Activated T-helper 2 cell treated with anti-CD3 and anti-CD28 coated beads, Interferon-gamma antibody, Interleukin-2, Interleukin-4, amounts not matched to agents 10 μg/mL and 5 μg/mL and 100 μg/mL, durations not matched to agents 14 hours and 24 hours and 36 hours (primary cell): ENCODE measurements around the gene IGLL5. TPM values are rescaled to one million over a fixed set of nuclear protein-coding genes. Genes with fewer than 3 reads are reported as not detected.

ENCODE experiments used
- DNase-seq: peaks from one replicate; pipeline ENCODE4 v3.0.0; 2021; ENCODE audit warnings: low spot score
- H3K27ac Mint-ChIP-seq: one replicate; pipeline ENCODE4 v1.8.0; 2021; ENCODE audit warnings: mixed read lengths
- H3K27me3 Mint-ChIP-seq: one replicate; pipeline ENCODE4 v1.8.0; 2021; ENCODE audit warnings: low read depth, mixed read lengths
- H3K36me3 Mint-ChIP-seq: one replicate; pipeline ENCODE4 v1.8.0; 2021; ENCODE audit warnings: low read depth, mixed read lengths
- H3K4me1 Mint-ChIP-seq: one replicate; pipeline ENCODE4 v1.8.0; 2021; ENCODE audit warnings: low read depth, mixed read lengths
- H3K4me3 Mint-ChIP-seq: one replicate; pipeline ENCODE4 v1.8.0; 2021; ENCODE audit warnings: low read depth, mild to moderate bottlenecking, moderate library complexity, mixed read lengths
- H3K9me3 Mint-ChIP-seq: one replicate; pipeline ENCODE4 v1.8.0; 2021; ENCODE audit warnings: mixed read lengths
- intact Hi-C: fragments of 100-400 bp; cut with micrococcal nuclease; formaldehyde crosslinking; loops from one replicate; pipeline ENCODE4 v1.15.1; 2023
- total RNA-seq: library from RNA; stranded (reverse); gene quantifications from 2 replicates; pipeline ENCODE4 v1.2.3, GENCODE V29; 2022

Gene IGLL5
- total RNA-seq, 1 donor from 2014 or later = not detected

DNA sequence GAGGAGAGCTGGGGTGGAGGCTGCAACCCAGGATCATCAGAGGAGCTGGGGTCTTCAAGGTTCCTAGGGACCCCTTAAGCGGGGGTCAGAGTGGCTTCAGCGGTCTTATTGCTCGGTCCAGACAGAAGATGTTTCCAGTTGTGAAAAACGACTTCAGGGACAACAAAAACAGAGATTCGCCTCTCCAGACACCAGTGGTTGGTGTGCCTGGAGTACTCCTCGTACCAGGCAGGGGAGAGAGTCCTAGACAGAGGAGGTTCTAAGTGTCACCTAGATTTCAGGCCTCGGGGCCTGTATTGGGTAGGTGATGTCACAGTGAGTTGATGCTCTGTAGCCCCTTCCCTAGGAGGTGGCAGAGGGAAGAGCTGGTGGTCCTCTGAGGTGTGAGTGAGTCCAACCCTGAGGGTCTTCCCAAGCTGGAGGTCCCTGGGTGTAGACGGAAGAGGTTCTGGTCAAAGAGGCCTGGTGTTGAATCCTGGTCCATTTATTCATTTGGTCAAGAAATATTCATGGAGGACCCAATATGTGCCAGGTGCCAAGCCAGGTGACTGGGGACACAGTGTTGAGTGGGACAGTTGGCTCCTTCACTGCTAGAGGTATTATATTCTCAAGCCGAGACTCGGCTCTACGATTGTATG, 4.4 kb upstream of the IGLL5 start:
- H3K27ac Mint-ChIP-seq = no peak overlapping the region
- no peak for DNase-seq
- peaks cover 15% of the 10 kb centered on the region for H3K4me1 Mint-ChIP-seq
- no peaks in the 10 kb centered on the region for H3K9me3 Mint-ChIP-seq
- peaks cover 31% of the 10 kb centered on the region for H3K27me3 Mint-ChIP-seq
- intact Hi-C loops = loop anchor here (5.0 kb wide), 1 partner anchor 96 kb away; no protein-coding TSS in a partner anchor
- H3K4me3 Mint-ChIP-seq = no peak overlapping the region
- H3K36me3 Mint-ChIP-seq = no peaks in the 10 kb centered on the region

DNA sequence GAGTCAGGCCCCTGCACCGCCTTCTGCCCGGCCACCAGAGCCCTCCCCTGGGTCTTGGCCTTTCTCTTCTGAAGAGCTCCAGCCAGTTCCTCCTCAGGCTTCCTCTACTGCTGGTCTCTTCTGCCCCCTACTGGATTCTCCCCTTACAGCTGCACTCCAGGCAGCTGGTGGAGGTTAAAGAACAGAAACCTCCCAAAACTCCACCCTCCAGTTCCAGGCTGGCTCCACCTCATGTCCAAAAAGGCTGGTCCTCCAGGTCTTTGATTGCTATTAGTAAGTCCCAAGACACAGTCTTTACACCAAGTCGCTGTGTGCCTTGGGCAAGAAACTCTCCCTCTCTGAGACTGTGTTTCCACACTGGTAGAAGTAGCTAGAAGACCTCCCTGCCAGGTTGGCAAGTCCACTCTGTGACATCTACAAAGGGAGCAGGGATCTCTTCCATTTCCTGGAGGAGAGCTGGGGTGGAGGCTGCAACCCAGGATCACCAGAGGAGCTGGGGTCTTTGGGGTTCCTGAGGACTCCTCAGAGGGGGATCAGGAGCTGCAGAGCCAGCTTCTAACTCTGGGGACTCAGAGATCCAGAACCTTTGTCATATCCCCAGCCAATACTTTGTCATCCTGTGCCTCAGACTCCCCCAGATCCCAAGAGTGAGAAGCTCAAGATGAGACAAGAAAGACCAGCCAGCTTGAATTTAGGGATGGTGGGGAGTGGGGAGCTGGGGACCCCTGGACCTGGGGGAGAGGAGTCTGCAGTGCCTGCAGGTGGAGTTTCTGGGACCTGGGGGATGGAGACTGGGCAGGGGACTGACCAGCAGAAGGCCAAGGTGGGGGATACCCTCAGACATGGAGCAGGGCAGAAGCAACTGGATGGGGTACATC, 3.4 kb upstream of the IGLL5 start:
- peaks cover 15% of the 10 kb centered on the region for H3K4me1 Mint-ChIP-seq
- H3K9me3 Mint-ChIP-seq = no peaks in the 10 kb centered on the region
- no peak overlapping the region for H3K27ac Mint-ChIP-seq
- peak; percentile 64 for DNase-seq
- no peak overlapping the region for H3K4me3 Mint-ChIP-seq
- H3K36me3 Mint-ChIP-seq = no peaks in the 10 kb centered on the region
- H3K27me3 Mint-ChIP-seq = peaks cover 29% of the 10 kb centered on the region
- intact Hi-C loops = loop anchor here (2.0 to 5.0 kb wide), 3 partner anchors 35 to 97 kb away; no protein-coding TSS in a partner anchor

GRCh38 chr22:22884888-22885840, 2.5 kb upstream of the IGLL5 start:
- peak; percentile 41 for DNase-seq
- intact Hi-C loops = loop anchor here (2.0 to 5.0 kb wide), 3 partner anchors 36 to 98 kb away; no protein-coding TSS in a partner anchor
- no peaks in the 10 kb centered on the region for H3K36me3 Mint-ChIP-seq
- H3K27ac Mint-ChIP-seq = no peak overlapping the region
- H3K27me3 Mint-ChIP-seq = peaks cover 29% of the 10 kb centered on the region
- H3K9me3 Mint-ChIP-seq = no peaks in the 10 kb centered on the region
- H3K4me3 Mint-ChIP-seq = no peak overlapping the region
- peaks cover 15% of the 10 kb centered on the region for H3K4me1 Mint-ChIP-seq

GRCh38 chr22:22886546-22886945, 1.1 kb upstream of the IGLL5 start:
- Mint-ChIP-seq H3K36me3 (no peaks in the 10 kb centered on the region), H3K4me3 (no peak overlapping the region)
- intact Hi-C loops = no loop called here

DNA sequence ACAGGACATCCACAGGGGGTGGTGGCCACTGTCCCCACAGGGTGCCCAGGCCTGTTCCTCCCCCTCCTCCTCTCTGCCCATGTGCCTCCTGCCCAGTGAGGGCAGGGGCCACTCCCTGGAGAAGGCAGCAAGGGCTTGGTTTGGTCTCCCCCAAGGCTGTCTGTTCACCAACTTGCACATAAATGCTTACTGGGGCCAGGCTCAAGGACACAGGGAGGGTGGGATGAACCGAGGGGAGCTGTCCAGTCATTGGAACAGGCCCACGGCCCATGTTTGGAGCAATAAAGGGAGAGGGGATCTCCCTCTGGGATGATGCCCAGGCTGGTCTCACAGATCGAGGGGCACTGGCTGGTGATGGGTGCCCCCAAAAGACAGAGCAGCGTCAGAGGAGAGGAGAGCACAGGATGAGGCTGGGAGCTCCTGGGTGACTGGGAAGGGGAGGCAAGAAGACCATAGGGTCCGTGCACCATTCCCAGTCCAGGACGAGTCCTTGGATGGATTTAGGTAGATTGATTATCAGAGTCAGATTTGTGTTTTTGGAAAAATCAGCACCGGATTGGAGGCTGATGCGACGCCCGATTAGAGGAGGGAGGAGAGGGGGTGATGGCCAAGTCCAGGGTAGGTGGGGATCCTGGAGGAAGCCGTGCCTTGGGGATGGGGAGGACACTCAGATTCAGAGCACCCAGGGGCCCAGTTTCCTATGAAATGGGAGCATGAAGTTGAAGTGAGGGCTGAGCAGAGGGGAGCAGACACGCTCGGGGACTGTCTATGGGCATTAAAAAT, 1.1 kb downstream of the IGLL5 start:
- Mint-ChIP-seq H3K9me3 (no peaks in the 10 kb centered on the region), H3K27ac (no peak overlapping the region), H3K4me3 (no peak overlapping the region), H3K4me1 (peaks cover 13% of the 10 kb centered on the region), H3K27me3 (peaks cover 49% of the 10 kb centered on the region), H3K36me3 (no peaks in the 10 kb centered on the region)
- no peak for DNase-seq
- intact Hi-C loops = no loop called here

More at GRCh38 chr22:22886546-22886945, 1.1 kb upstream of the IGLL5 start:
- Mint-ChIP-seq H3K4me1 (peaks cover 15% of the 10 kb centered on the region), H3K27me3 (peaks cover 35% of the 10 kb centered on the region), H3K9me3 (no peaks in the 10 kb centered on the region), H3K27ac (no peak overlapping the region)
- no peak for DNase-seq

DNA sequence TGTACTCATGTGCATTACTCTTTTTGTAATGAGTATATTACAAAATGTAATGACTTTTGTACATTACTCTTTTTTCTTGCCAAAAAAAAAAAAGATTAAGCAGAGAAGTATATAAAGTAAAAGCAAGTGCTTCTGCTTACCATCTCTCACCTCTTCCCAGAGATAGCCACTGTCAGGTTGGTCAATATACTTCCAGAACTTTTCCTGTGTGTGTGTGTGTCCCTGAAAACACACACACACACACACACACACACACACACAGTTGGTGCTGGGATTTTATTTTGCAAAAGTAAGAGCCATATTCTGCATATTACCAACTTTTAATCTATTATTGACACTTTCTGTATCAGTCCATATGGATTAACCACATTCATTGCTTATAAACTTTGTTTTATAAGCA, 2.5 kb downstream of the IGLL5 start:
- H3K27me3 Mint-ChIP-seq = peaks cover 50% of the 10 kb centered on the region
- no peak overlapping the region for H3K27ac Mint-ChIP-seq
- H3K36me3 Mint-ChIP-seq = no peaks in the 10 kb centered on the region
- intact Hi-C loops = no loop called here
- no peak for DNase-seq
- no peaks in the 10 kb centered on the region for H3K9me3 Mint-ChIP-seq
- peaks cover 6% of the 10 kb centered on the region for H3K4me1 Mint-ChIP-seq
- H3K4me3 Mint-ChIP-seq = no peak overlapping the region

GRCh38 chr22:22891139-22891621, 3.6 kb downstream of the IGLL5 start:
- intact Hi-C loops = no loop called here
- H3K27me3 Mint-ChIP-seq = peaks cover 45% of the 10 kb centered on the region
- DNase-seq = no peak
- H3K36me3 Mint-ChIP-seq = no peaks in the 10 kb centered on the region
- H3K4me1 Mint-ChIP-seq = no peaks in the 10 kb centered on the region
- H3K27ac Mint-ChIP-seq = no peak overlapping the region
- no peaks in the 10 kb centered on the region for H3K9me3 Mint-ChIP-seq
- no peak overlapping the region for H3K4me3 Mint-ChIP-seq

- intact Hi-C loops = no loop called here
- Mint-ChIP-seq H3K4me1 (no peaks in the 10 kb centered on the region), H3K4me3 (no peak overlapping the region), H3K36me3 (no peaks in the 10 kb centered on the region), H3K27me3 (peaks cover 38% of the 10 kb centered on the region), H3K9me3 (no peaks in the 10 kb centered on the region), H3K27ac (no peak overlapping the region)
- no peak for DNase-seq
These were observed 4.8 kb downstream of the IGLL5 start for GRCh38 chr22:22892096-22893052.

- Mint-ChIP-seq H3K4me3 (no peak overlapping the region), H3K4me1 (no peaks in the 10 kb centered on the region), H3K27ac (no peak overlapping the region), H3K27me3 (peaks cover 40% of the 10 kb centered on the region), H3K9me3 (no peaks in the 10 kb centered on the region), H3K36me3 (no peaks in the 10 kb centered on the region)
- intact Hi-C loops = no loop called here
- DNase-seq = no peak
These were observed 5.6 kb downstream of the IGLL5 start for GRCh38 chr22:22893077-22893805.

DNA sequence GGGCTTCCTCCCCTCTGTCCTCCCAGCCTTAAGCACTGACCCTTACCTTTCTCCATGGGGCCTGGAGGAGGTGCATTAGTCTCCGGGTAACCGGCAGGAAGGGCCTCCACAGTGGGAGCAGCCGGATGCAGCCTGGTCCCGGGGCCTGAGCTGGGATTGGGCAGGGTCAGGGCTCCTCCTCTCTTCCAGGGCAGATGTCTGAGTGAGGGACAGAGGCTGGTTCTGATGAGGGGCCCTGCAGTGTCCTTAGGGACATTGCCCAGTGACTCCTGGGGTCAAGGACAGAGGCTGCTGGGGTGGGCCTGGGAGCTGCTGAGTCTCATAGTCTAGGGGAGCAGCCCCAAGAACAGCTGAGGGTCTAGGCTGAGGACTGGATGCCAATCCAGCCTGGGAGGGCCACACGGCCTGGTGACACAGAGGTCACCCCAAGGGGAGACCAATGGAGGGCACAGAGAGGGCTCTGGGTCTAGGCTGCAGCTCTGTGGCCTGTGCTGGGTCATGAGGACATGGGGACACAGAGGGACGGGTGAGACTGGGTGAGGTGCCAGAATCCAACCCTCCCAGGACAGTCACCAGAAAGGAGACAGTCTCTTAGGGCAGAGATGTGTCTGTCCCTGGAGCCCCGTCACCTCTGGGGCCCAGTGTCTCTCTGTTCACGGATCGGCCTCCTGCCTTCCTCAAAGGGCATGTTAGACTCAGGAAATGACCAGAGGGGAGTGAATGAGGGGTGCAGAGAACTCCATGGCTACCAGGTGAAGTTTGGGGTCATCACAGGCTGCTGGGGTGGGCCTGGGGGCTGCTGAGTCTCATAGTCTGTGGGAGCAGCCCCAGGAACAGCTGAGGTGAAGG, 6.5 kb downstream of the IGLL5 start:
- H3K4me3 Mint-ChIP-seq = no peak overlapping the region
- DNase-seq = no peak
- H3K9me3 Mint-ChIP-seq = no peaks in the 10 kb centered on the region
- intact Hi-C loops = no loop called here
- H3K4me1 Mint-ChIP-seq = no peaks in the 10 kb centered on the region
- H3K27me3 Mint-ChIP-seq = peaks cover 37% of the 10 kb centered on the region
- H3K36me3 Mint-ChIP-seq = no peaks in the 10 kb centered on the region
- no peak overlapping the region for H3K27ac Mint-ChIP-seq
